GM13977 (cell line): ENCODE measurements around the gene CHST8.

Experiments used
- DNase-seq: peaks from one replicate; pipeline ENCODE4 v3.0.0; 2012; ENCODE audit warnings: low spot score
- CTCF ChIP-seq: IDR thresholded peaks from 2 replicates; pipeline ENCODE4 v1.5.1; 2012; ENCODE audit warnings: mild to moderate bottlenecking, control low read depth; ENCODE audit not compliant: insufficient read depth; ENCODE audit errors: extremely low read depth, missing control alignments
- in situ Hi-C: fragments of 300-500 bp; cut with MboI; formaldehyde crosslinking; loops from one replicate; pipeline ENCODE4 v1.12.0; 2022; ENCODE audit warnings: low sequenced_read_pairs, low pct_unique_long_range_greater_than_20kb, mixed read lengths, inconsistent platforms; ENCODE audit not compliant: unreplicated experiment

CHST8 gene

GRCh38 chr19:33582914-33583313 lies 38.8 kb upstream of the CHST8 start:
- TF ChIP-seq CTCF: no peak
- in situ Hi-C loops: no loop called here
- no peak for DNase-seq

- in situ Hi-C loops: no loop called here
- no peak for TF ChIP-seq CTCF
- no peak for DNase-seq
Measured at GRCh38 chr19:33587150-33587549, 34.6 kb upstream of the CHST8 start.

- no peak for DNase-seq
- in situ Hi-C loops: no loop called here
- no peak for TF ChIP-seq CTCF
Measured at GRCh38 chr19:33590224-33590623, 31.5 kb upstream of the CHST8 start.

- no peak for DNase-seq
Measured at GRCh38 chr19:33595783-33596182, 26.0 kb upstream of the CHST8 start.

GRCh38 chr19:33601583-33601982 lies 20.2 kb upstream of the CHST8 start:
- in situ Hi-C loops: no loop called here
- no peak for TF ChIP-seq CTCF
- no peak for DNase-seq

More at GRCh38 chr19:33595783-33596182, 26.0 kb upstream of the CHST8 start:
- no peak for TF ChIP-seq CTCF
- in situ Hi-C loops: no loop called here

GRCh38 chr19:33602576-33603204 lies 19.1 kb upstream of the CHST8 start:
- DNase-seq: no peak
- no peak for TF ChIP-seq CTCF
- in situ Hi-C loops: no loop called here
